Measurements from ENCODE around the gene SERTAD3. TPM values are rescaled to one million over a fixed set of nuclear protein-coding genes. Genes with fewer than 3 reads are reported as not detected.

The SERTAD3 gene
- total RNA-seq, 2 donors from 2014 or later, result 22.7 to 37.3 TPM

GRCh38 chr19:40393894-40394815, 50.0 kb downstream of the SERTAD3 start:
- no peaks in the 10 kb centered on the region for H3K36me3 ChIP-seq
- intact Hi-C loops (cut with DNase I), result no loop called here
- H3K27ac ChIP-seq, result no peak overlapping the region
- no peak for DNase-seq (ENCODE audit: low spot score)
- H3K4me3 ChIP-seq, result no peak overlapping the region
- 89% methylated on average over 32 of the region's 41 CpGs for WGBS
- no peaks in the 10 kb centered on the region for H3K27me3 ChIP-seq (replicated peaks; ENCODE audit: insufficient read depth)
- H3K9me3 ChIP-seq, result no peaks in the 10 kb centered on the region
- no peak for TF ChIP-seq POLR2AphosphoS5 (IDR thresholded peaks at IDR 0.05)
- no peak for TF ChIP-seq CTCF (IDR thresholded peaks at IDR 0.05)
- no peak for TF ChIP-seq POLR2A (IDR thresholded peaks at IDR 0.05)
- no peaks in the 10 kb centered on the region for H3K4me1 ChIP-seq (replicated peaks)

- no peak overlapping the region for H3K27ac ChIP-seq
- intact Hi-C loops (cut with DNase I), result no loop called here
- WGBS, result 62% methylated on average over 8 of the region's 9 CpGs
- no peaks in the 10 kb centered on the region for H3K27me3 ChIP-seq (replicated peaks; ENCODE audit: insufficient read depth)
- H3K36me3 ChIP-seq, result no peaks in the 10 kb centered on the region
- no peak overlapping the region for H3K4me3 ChIP-seq
- peak; percentile 47 for DNase-seq (ENCODE audit: low spot score)
- H3K9me3 ChIP-seq, result no peaks in the 10 kb centered on the region
- peak in 3 of 4 experiments; percentile 18 to 76 (median 48) for TF ChIP-seq CTCF (IDR thresholded peaks at IDR 0.05)
- TF ChIP-seq POLR2A (IDR thresholded peaks at IDR 0.05), result no peak
- TF ChIP-seq POLR2AphosphoS5 (IDR thresholded peaks at IDR 0.05), result peak; percentile 52
- no peaks in the 10 kb centered on the region for H3K4me1 ChIP-seq (replicated peaks)
Observed at GRCh38 chr19:40392894-40393517, 51.1 kb downstream of the SERTAD3 start.

GRCh38 chr19:40392123-40392522, 52.0 kb downstream of the SERTAD3 start:
- Histone ChIP-seq H3K27ac (no peak overlapping the region), H3K36me3 (no peaks in the 10 kb centered on the region), H3K4me3 (no peak overlapping the region), H3K4me1 (replicated peaks) (no peaks in the 10 kb centered on the region), H3K9me3 (no peaks in the 10 kb centered on the region), H3K27me3 (replicated peaks; ENCODE audit: insufficient read depth) (no peaks in the 10 kb centered on the region)
- TF ChIP-seq POLR2A (IDR thresholded peaks at IDR 0.05), result no peak
- no peak for TF ChIP-seq POLR2AphosphoS5 (IDR thresholded peaks at IDR 0.05)
- no peak for TF ChIP-seq CTCF (IDR thresholded peaks at IDR 0.05)
- WGBS, result 75% methylated on average over 8 of the region's 8 CpGs
- no peak for DNase-seq (ENCODE audit: low spot score)
- intact Hi-C loops (cut with DNase I), result no loop called here

Small RNAs within 50 kb of the gene (small RNA-seq; reads per million reads assigned to genes)
- gene RF00017, result 0 reads per million in 2 donors

Other genes starting within 250 kb of the SERTAD3 start
- not detected for gene TTC9B, start 226.0 kb downstream of the SERTAD3 start, total RNA-seq
- under 1 TPM; 0.82 to 0.85 TPM for gene CCNP, start 217.6 kb downstream of the SERTAD3 start, total RNA-seq
- 100 to 1,000 TPM in 1 of 2 donors, 10 to 100 TPM in 1; 95.3 to 171 TPM for gene AKT2, start 159.0 kb downstream of the SERTAD3 start, total RNA-seq
- gene C19orf47, start 95.9 kb downstream of the SERTAD3 start, total RNA-seq, result 10 to 100 TPM; 20.8 to 27.3 TPM
- gene PLD3, start 95.6 kb downstream of the SERTAD3 start, total RNA-seq, result 100 to 1,000 TPM; 328 to 639 TPM
- 1 to 10 TPM in 1 of 2 donors, under 1 TPM in 1; 0.14 to 2.6 TPM for gene HIPK4, start 54.2 kb downstream of the SERTAD3 start, total RNA-seq
- gene PRX, start 31.0 kb downstream of the SERTAD3 start, total RNA-seq, result 10 to 100 TPM in 1 of 2 donors, 1 to 10 TPM in 1; 4.1 to 10.7 TPM
- 10 to 100 TPM; 15.9 to 19.5 TPM for gene SERTAD1, start 18.3 kb downstream of the SERTAD3 start, total RNA-seq
- 100 to 1,000 TPM; 101 to 261 TPM for gene BLVRB, start 21.4 kb upstream of the SERTAD3 start, total RNA-seq
- gene SPTBN4, start 22.7 kb upstream of the SERTAD3 start, total RNA-seq, result 10 to 100 TPM in 1 of 2 donors, 1 to 10 TPM in 1; 5.2 to 21.9 TPM
- 10 to 100 TPM; 54.6 to 91.6 TPM for gene SHKBP1, start 132.5 kb upstream of the SERTAD3 start, total RNA-seq
- gene LTBP4, start 157.0 kb upstream of the SERTAD3 start, total RNA-seq, result 100 to 1,000 TPM; 160 to 500 TPM
- gene NUMBL, start 246.3 kb upstream of the SERTAD3 start, total RNA-seq, result 100 to 1,000 TPM in 1 of 2 donors, 10 to 100 TPM in 1; 24.3 to 102 TPM